ENCODE data around the gene ENDOV.
"Not testable (repeated sequence)": the region's sequence is repeated elsewhere in the genome, so short reads cannot be mapped to it uniquely, and the experiment has no call there.

The ENDOV gene

DNA sequence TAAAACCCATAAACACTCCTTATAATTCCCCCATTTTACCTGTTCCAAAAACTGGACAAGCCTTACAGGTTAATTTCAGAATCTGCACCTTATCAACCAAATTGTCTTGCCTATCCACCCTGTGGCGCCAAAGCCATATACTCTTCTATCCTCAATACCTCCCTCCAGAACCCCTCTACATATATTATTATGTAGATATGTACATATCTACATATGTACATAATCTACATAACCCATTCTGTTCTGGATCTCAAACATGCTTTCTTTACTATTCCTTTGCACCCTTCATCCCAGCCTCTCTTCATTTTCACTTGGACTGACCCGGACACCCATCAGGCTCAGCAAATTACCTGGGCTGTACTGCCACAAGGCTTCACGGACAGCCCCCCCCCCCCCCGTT is 12.0 kb upstream of the ENDOV start:
- no peak overlapping the region for H3K4me3 ChIP-seq (ENCODE audit: low read length)
- TF ChIP-seq EZH2phosphoT487 (IDR thresholded peaks at IDR 0.05; ENCODE audit: low read depth) = no peak
- TF ChIP-seq, protein P1, sequence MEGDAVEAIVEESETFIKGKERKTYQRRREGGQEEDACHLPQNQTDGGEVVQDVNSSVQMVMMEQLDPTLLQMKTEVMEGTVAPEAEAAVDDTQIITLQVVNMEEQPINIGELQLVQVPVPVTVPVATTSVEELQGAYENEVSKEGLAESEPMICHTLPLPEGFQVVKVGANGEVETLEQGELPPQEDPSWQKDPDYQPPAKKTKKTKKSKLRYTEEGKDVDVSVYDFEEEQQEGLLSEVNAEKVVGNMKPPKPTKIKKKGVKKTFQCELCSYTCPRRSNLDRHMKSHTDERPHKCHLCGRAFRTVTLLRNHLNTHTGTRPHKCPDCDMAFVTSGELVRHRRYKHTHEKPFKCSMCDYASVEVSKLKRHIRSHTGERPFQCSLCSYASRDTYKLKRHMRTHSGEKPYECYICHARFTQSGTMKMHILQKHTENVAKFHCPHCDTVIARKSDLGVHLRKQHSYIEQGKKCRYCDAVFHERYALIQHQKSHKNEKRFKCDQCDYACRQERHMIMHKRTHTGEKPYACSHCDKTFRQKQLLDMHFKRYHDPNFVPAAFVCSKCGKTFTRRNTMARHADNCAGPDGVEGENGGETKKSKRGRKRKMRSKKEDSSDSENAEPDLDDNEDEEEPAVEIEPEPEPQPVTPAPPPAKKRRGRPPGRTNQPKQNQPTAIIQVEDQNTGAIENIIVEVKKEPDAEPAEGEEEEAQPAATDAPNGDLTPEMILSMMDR (IDR thresholded peaks at IDR 0.05; ENCODE audit: low read depth, low read length) = no peak
- no peak overlapping the region for H2AFZ ChIP-seq (ENCODE audit: low read depth, low read length)
- no peak overlapping the region for H3K27ac ChIP-seq (ENCODE audit: low read length)
- H3K36me3 ChIP-seq (replicated peaks; ENCODE audit: low read depth, low read length) = no peaks in the 10 kb centered on the region
- H4K20me1 ChIP-seq (ENCODE audit: insufficient read depth, low read length) = no peaks in the 10 kb centered on the region
- no peaks in the 10 kb centered on the region for H3K9me3 ChIP-seq (ENCODE audit: insufficient read depth, low read length)
- no peaks in the 10 kb centered on the region; the same call in 1 of the 2 replicates for H3K79me2 ChIP-seq (ENCODE audit: low read length)
- no peak overlapping the region for H3K9ac ChIP-seq (ENCODE audit: low read length)
- peaks cover 2% of the 10 kb centered on the region; the same call in 1 of the 2 replicates for H3K4me1 ChIP-seq (ENCODE audit: low read length)
- no peaks in the 10 kb centered on the region for H3K27me3 ChIP-seq (ENCODE audit: low read depth, low read length)
- no peak overlapping the region for H3K4me2 ChIP-seq (ENCODE audit: low read length)

DNA sequence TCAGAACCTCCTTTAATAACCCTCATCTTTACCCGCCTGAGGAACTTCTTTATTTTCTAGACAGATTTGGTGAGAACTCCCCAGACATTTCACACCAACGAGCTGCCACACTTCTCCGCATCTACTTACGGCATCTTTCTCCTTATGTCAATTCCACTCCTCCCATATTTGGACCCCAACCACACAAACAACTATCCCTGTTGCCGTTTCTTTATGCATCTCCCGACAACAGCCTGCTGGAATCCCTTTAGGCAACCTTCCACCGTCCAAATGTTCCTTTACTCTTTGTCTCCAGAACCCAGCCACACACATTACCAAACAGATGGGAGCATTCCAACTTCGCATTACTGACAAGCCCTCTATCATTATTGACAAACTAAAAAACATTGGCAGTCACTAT is 8.8 kb upstream of the ENDOV start:
- TF ChIP-seq, protein P1 (IDR thresholded peaks at IDR 0.05; ENCODE audit: low read depth, low read length) = no peak
- TF ChIP-seq EZH2phosphoT487 (IDR thresholded peaks at IDR 0.05; ENCODE audit: low read depth) = no peak
- Histone ChIP-seq H3K79me2 (ENCODE audit: low read length) (no peaks in the 10 kb centered on the region), H4K20me1 (ENCODE audit: insufficient read depth, low read length) (no peaks in the 10 kb centered on the region), H2AFZ (ENCODE audit: low read depth, low read length) (no peak overlapping the region), H3K27me3 (ENCODE audit: low read depth, low read length) (no peaks in the 10 kb centered on the region), H3K27ac (ENCODE audit: low read length) (no peak overlapping the region), H3K4me1 (ENCODE audit: low read length) (peaks cover 5% of the 10 kb centered on the region; the same call in 1 of the 2 replicates), H3K9me3 (ENCODE audit: insufficient read depth, low read length) (no peaks in the 10 kb centered on the region), H3K9ac (ENCODE audit: low read length) (no peak overlapping the region), H3K4me3 (ENCODE audit: low read length) (no peak overlapping the region), H3K36me3 (replicated peaks; ENCODE audit: low read depth, low read length) (no peaks in the 10 kb centered on the region), H3K4me2 (ENCODE audit: low read length) (no peak overlapping the region)

- not testable (repeated sequence) for H3K9ac ChIP-seq (ENCODE audit: low read length)
Observed at GRCh38 chr17:80407917-80408316, 7.0 kb upstream of the ENDOV start.

GRCh38 chr17:80408872-80409271 is 6.1 kb upstream of the ENDOV start:
- Histone ChIP-seq H3K4me3 (ENCODE audit: low read length) (no peak overlapping the region), H3K27me3 (ENCODE audit: low read depth, low read length) (peaks cover 6% of the 10 kb centered on the region; the same call in 1 of the 2 replicates), H3K79me2 (ENCODE audit: low read length) (no peaks in the 10 kb centered on the region), H3K9me3 (ENCODE audit: insufficient read depth, low read length) (no peaks in the 10 kb centered on the region), H3K4me1 (ENCODE audit: low read length) (peaks cover 28% of the 10 kb centered on the region), H3K36me3 (replicated peaks; ENCODE audit: low read depth, low read length) (no peaks in the 10 kb centered on the region), H3K27ac (ENCODE audit: low read length) (no peak overlapping the region), H4K20me1 (ENCODE audit: insufficient read depth, low read length) (no peaks in the 10 kb centered on the region), H3K4me2 (ENCODE audit: low read length) (peak overlapping the region; percentile 1; the same call in 1 of the 2 replicates), H3K9ac (ENCODE audit: low read length) (no peak overlapping the region), H2AFZ (ENCODE audit: low read depth, low read length) (no peak overlapping the region)
- TF ChIP-seq EZH2phosphoT487 (IDR thresholded peaks at IDR 0.05; ENCODE audit: low read depth) = no peak
- TF ChIP-seq, protein P1 (IDR thresholded peaks at IDR 0.05; ENCODE audit: low read depth, low read length) = no peak

More at GRCh38 chr17:80407917-80408316, 7.0 kb upstream of the ENDOV start:
- H3K27ac ChIP-seq (ENCODE audit: low read length); H3K36me3 ChIP-seq (replicated peaks; ENCODE audit: low read depth, low read length); H3K4me2 ChIP-seq (ENCODE audit: low read length); H3K79me2 ChIP-seq (ENCODE audit: low read length); H3K27me3 ChIP-seq (ENCODE audit: low read depth, low read length); H3K9me3 ChIP-seq (ENCODE audit: insufficient read depth, low read length); H3K4me3 ChIP-seq (ENCODE audit: low read length); H2AFZ ChIP-seq (ENCODE audit: low read depth, low read length); H4K20me1 ChIP-seq (ENCODE audit: insufficient read depth, low read length): not testable (repeated sequence)
- H3K4me1 ChIP-seq (ENCODE audit: low read length) = peaks cover 20% of the 10 kb centered on the region

Measured in OCI-LY3 (cell line).